Testis (tissue), 2 donors: ENCODE results near the gene SUSD6.

Experiments
- POLR2A ChIP-seq: fragments of 450-650 bp; IDR thresholded peaks from one replicate; pipeline ENCODE4 v1.6.1; 2017; ENCODE audit warnings: antibody characterized with exemption, mild to moderate bottlenecking, moderate library complexity
- TF ChIP-seq, protein P1 (sequence below), 3 experiments: fragments of 450-650 bp in 2 of 3; fragments of 200-600 bp in 1 of 3; sonication (generic) in 1 of 3; IDR thresholded peaks; one replicate each; pipeline ENCODE4 v1.5.1; 2016 to 2019; ENCODE audit warnings: antibody characterized with exemption in 3 of 3, mild to moderate bottlenecking in 2 of 3, moderate library complexity in 1 of 3

- no peak for TF ChIP-seq POLR2A
- TF ChIP-seq, protein P1, sequence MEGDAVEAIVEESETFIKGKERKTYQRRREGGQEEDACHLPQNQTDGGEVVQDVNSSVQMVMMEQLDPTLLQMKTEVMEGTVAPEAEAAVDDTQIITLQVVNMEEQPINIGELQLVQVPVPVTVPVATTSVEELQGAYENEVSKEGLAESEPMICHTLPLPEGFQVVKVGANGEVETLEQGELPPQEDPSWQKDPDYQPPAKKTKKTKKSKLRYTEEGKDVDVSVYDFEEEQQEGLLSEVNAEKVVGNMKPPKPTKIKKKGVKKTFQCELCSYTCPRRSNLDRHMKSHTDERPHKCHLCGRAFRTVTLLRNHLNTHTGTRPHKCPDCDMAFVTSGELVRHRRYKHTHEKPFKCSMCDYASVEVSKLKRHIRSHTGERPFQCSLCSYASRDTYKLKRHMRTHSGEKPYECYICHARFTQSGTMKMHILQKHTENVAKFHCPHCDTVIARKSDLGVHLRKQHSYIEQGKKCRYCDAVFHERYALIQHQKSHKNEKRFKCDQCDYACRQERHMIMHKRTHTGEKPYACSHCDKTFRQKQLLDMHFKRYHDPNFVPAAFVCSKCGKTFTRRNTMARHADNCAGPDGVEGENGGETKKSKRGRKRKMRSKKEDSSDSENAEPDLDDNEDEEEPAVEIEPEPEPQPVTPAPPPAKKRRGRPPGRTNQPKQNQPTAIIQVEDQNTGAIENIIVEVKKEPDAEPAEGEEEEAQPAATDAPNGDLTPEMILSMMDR (IDR thresholded peaks at IDR 0.05), result no peak
Observed at GRCh38 chr14:69640931-69641330, 29.5 kb downstream of the SUSD6 start.
